Subcutaneous adipose tissue (tissue), 4 donors: ENCODE results near the gene LEF1. TPM values are rescaled to one million over a fixed set of nuclear protein-coding genes. Genes with fewer than 3 reads are reported as not detected.

Experiments
- total RNA-seq, 4 donors: library from RNA; depleted of rRNA; stranded (reverse); fragments of >200 nt; gene quantifications; one replicate each; pipeline ENCODE4 v1.1.0, GENCODE V29; 2016
- TF ChIP-seq, protein P1 (sequence below): fragments of 450-650 bp; IDR thresholded peaks from one replicate; pipeline ENCODE4 v1.5.1; 2016; ENCODE audit warnings: low read depth, mild to moderate bottlenecking, control low read depth, antibody characterized with exemption, moderate library complexity

Gene LEF1
- total RNA-seq, 4 donors from 2014 or later, result 1.1 to 6.8 (median 5.1) TPM; not detected in 1

DNA sequence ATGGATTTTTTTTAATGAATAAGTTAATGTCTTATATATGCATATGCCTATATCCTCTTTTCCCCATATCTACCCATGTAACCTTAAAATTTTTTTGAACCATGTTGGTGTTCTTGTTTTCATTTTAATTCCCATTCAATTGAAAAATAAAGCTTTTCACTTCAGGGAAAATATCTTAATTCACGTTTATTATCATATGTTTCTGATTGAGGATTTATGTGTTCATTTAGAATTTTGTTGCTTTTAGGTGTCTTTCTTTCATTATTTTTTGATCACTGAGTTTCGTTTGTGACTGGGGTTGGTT is 149.9 kb downstream of the LEF1 start:
- TF ChIP-seq, protein P1, sequence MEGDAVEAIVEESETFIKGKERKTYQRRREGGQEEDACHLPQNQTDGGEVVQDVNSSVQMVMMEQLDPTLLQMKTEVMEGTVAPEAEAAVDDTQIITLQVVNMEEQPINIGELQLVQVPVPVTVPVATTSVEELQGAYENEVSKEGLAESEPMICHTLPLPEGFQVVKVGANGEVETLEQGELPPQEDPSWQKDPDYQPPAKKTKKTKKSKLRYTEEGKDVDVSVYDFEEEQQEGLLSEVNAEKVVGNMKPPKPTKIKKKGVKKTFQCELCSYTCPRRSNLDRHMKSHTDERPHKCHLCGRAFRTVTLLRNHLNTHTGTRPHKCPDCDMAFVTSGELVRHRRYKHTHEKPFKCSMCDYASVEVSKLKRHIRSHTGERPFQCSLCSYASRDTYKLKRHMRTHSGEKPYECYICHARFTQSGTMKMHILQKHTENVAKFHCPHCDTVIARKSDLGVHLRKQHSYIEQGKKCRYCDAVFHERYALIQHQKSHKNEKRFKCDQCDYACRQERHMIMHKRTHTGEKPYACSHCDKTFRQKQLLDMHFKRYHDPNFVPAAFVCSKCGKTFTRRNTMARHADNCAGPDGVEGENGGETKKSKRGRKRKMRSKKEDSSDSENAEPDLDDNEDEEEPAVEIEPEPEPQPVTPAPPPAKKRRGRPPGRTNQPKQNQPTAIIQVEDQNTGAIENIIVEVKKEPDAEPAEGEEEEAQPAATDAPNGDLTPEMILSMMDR, result no peak

DNA sequence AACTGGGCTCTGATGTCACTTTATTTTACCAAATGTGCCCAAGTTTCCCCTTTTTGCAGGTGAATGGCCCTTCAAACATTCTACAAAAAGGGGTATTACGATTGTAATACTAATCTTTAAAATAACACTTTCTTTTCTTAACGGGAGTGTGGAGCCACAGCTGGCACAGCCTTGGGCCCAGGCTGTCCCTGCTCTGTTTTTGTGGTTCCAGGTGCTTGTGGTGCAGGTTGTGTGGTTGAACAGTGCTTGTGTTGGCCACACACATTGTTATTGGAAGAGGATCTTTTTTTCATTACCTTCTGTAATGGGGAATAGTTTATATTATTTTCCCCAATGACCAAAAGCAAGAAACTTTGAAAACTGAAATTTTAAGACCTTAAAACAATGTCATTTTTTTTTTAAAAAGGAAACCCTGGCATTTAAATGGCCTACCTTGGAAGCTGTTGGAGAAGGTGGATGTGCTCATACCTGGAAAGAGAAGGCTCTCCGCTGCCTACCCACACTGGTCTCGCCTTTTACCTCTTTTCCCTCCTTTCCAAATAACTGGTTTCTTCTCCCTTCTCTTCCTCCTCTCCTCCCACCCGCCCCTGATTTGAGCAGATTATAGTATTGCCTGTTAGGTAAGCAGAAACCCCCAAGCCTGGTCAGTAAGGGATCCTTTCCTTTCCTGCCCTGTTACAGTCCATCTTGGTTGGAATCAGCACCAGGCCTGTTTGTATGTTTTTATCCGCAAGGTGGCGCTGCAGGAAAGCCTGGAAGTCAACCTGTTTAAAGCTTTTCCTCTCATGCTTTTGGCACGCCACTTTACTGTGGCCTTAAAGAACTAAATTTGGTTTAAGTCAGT is 150.5 kb downstream of the LEF1 start:
- TF ChIP-seq, protein P1, result no peak

DNA sequence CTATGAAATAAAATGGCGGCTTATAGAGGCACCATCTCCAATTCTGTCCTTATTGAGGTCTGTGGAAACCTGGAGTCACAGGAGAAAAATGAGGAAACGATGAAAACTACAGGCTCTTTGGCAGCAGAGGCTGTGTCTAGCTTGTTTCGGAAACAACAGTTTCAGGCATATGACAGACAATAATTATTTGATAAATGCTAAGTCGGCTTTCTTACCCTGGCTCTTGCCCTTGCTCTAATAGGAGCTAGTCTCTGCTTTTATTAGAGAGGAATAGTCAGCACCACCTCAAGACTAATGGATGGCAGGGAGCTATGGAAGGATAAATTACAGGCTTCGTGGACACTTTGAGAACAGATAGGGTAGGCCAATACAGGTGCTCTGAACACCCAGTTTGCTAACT is 154.8 kb downstream of the LEF1 start:
- TF ChIP-seq, protein P1, result no peak

DNA sequence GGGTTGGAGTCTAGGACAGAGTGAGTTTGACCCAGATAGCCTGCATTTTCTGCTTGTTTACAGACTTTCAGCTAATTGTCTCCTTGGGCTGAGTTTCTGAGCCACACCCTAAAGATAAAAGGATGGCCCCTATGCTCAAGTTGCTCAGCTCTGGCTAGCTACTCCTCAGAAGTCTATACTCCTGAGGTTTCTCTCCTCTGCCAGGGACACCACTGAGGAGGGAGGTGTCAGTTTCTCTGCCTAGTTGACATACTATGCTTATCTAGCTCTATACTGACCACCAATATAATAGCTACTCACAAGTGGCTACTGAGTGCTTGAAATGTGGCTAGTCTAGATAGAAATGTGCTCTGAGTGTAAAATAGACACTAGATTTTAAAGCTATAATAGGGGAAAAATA is 155.4 kb downstream of the LEF1 start:
- TF ChIP-seq, protein P1, result no peak

DNA sequence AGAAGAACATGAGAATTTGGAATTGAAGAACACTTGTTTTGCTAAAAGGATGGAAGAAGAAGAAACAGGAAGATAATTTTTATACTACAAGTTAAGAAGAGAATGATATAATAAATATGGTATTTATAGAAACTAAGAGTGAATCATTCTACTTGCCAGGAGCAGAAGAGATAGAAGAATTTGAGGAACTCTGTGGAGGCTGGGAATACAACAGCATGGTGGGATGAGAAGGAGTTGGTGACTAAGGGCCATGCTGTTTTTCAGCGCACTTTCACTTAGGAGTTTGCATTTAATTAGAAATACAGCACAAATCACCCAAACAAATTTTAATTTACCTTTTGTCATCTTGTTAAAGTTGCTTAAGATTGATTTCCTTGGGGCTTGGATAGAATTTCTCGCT is 158.6 kb downstream of the LEF1 start:
- TF ChIP-seq, protein P1, result no peak

DNA sequence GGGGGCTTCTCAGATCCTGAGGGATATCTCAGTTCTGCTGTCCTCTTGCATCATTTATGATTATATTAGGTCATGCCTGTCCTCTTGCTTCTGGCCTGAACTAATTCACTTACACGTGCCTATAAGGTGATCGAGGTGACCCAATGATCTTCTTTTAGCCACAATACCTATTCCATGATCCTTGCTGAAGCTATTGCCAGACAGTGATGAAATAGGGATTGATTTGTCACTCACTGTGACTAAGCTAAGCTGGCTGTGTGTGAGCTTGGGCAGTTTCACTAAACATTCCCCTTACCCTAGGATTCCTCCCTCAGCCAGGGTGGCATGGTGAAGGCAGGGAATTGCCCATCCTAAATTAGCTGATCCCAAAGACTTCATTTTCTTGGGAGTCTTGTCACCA is 160.0 kb downstream of the LEF1 start:
- TF ChIP-seq, protein P1, result no peak

DNA sequence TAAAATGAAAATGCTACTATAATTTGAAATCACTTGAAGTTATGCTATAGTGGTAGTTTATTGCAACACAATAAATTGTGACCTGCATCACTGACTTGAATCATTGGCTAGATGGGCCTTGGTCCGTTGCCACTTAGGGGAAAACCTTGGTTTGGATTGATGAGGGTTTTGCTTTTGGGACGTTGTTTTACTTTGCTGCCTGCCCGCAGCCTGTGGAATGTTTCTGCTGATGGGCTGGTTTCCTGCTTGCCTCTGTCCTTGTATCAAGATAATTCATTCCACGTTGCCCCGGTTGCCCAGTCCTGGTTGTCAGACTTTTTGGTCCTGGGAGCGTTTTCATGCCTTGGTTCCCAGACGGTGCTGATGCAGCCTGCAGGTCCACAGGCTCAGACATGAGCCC is 160.7 kb downstream of the LEF1 start:
- TF ChIP-seq, protein P1, result no peak
